Upper lobe of left lung (tissue), 6 donors: Measurements from ENCODE around the gene C11orf65. TPM values are rescaled to one million over a fixed set of nuclear protein-coding genes. Genes with fewer than 3 reads are reported as not detected.
"Not testable (repeated sequence)": the region's sequence is repeated elsewhere in the genome, so short reads cannot be mapped to it uniquely, and the experiment has no call there.

ENCODE experiments used
- ATAC-seq, 2 donors: fragments of 200-7000 bp; cut with Tn5 transposase; one replicate each; pipeline ENCODE4 v1.9.1; 2022; ENCODE audit warnings: mild to moderate bottlenecking in 2 of 2, moderate library complexity in 2 of 2; ENCODE audit not compliant: low FRiP score in 2 of 2
- DNase-seq, 2 donors: peaks; one replicate each; pipeline ENCODE4 v3.0.0-alpha.2; 2019 to 2020
- H3K27ac ChIP-seq, 4 donors: fragments of 200-600 bp; sonication (generic); one replicate each; pipeline ENCODE4 v1.5.1; 2016 to 2019
- H3K27me3 ChIP-seq, 4 donors: fragments of 200-600 bp; sonication (generic); one replicate each; pipeline ENCODE4 v1.5.1; 2017 to 2019
- H3K36me3 ChIP-seq, 4 donors: fragments of 200-600 bp; sonication (generic); one replicate each; pipeline ENCODE4 v1.5.1; 2016 to 2019
- H3K4me1 ChIP-seq, 4 donors: fragments of 200-600 bp; sonication (generic); one replicate each; pipeline ENCODE4 v1.5.1; 2018 to 2019
- H3K4me3 ChIP-seq, 4 donors: fragments of 200-600 bp; sonication (generic); one replicate each; pipeline ENCODE4 v1.5.1; 2017 to 2019; ENCODE audit warnings: mild to moderate bottlenecking in 2 of 4, moderate library complexity in 1 of 4
- H3K9me3 ChIP-seq, 4 donors: fragments of 200-600 bp; sonication (generic); one replicate each; pipeline ENCODE4 v1.5.1; 2018 to 2019
- EP300 ChIP-seq, 4 donors: sonication (generic); formaldehyde crosslinking; IDR thresholded peaks; one replicate each; pipeline ENCODE4 v1.5.1; 2017; ENCODE audit warnings: antibody characterized with exemption in 4 of 4, control low read depth in 2 of 4
- POLR2A ChIP-seq, 4 donors: fragments of 450-650 bp; IDR thresholded peaks; one replicate each; pipeline ENCODE4 v1.5.1; 2016 to 2017; ENCODE audit warnings: antibody characterized with exemption in 4 of 4, mild to moderate bottlenecking in 2 of 4
- POLR2AphosphoS5 ChIP-seq, 2 donors: sonication (generic); formaldehyde crosslinking; IDR thresholded peaks; one replicate each; pipeline ENCODE4 v1.5.1; 2017; ENCODE audit warnings: antibody characterized with exemption in 2 of 2
- WGBS, 2 donors: methylation state at CpG; one replicate each; pipeline ENCODE4 v1.1.5; 2017 to 2018; 5-methylcytosine and 5-hydroxymethylcytosine counted together
- total RNA-seq, 6 donors: library from RNA; depleted of rRNA in 4 of 6; stranded (reverse); fragments of >200 nt in 4 of 6; gene quantifications; one replicate each; pipeline versions ENCODE4 v1.1.0 to v1.2.1, GENCODE V29; 2016 to 2021
- TF ChIP-seq, protein P1 (sequence below), 6 experiments: fragments of 450-650 bp in 4 of 6; fragments of 200-600 bp in 2 of 6; sonication (generic) in 2 of 6; IDR thresholded peaks; one replicate each; pipeline ENCODE4 v1.5.1; 2016 to 2019; ENCODE audit warnings: antibody characterized with exemption in 6 of 6
- donor health status: DM: no; HTN: no; CAD: no; lungs with moderate emphysema.
- donor health status: DM: no; HTN: yes; CAD: no; lungs with severe emphysema.

The C11orf65 gene
- total RNA-seq, 6 donors from 2014 or later: 0.17 to 2.3 (median 1.1) TPM; not detected in 1

DNA sequence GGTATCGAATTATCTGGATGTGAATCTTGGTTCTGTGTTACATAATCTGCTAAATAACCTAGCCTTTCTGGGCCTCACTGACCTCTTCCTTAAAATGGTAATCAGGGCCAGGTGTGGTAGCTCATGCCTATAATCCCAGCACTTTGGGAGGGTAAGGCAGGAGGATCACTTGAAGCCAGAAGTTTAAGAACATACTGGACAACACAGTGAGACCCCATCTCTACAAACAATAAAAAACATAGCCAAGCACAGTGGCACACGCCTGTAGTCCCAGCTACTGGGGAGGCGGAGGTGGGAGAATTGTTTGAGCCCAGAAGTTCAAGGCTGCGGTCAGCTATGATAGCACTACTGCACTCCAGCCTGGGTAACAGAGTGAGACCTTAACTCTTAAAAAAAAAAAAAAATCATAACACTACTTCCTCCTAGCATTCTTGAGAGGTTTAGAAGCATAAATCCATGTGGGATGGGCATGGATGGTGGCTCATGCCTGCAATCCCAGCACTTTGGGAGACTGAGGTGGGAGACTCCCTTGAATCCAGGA is 72.5 kb downstream of the C11orf65 start:
- 89 to 96% methylated on average over 4 of the region's 4 CpGs for WGBS, 2 donors
- Histone ChIP-seq H3K9me3 (no peaks in the 10 kb centered on the region), H3K4me1 (no peaks in the 10 kb centered on the region), H3K36me3 (no peaks in the 10 kb centered on the region), H3K4me3 (no peak overlapping the region), H3K27ac (no peak overlapping the region), H3K27me3 (no peaks in the 10 kb centered on the region)
- DNase-seq (no peak), ATAC-seq (no peak)
- TF ChIP-seq POLR2A (IDR thresholded peaks at IDR 0.05): no peak
- no peak for TF ChIP-seq EP300 (IDR thresholded peaks at IDR 0.05)
- TF ChIP-seq, protein P1, sequence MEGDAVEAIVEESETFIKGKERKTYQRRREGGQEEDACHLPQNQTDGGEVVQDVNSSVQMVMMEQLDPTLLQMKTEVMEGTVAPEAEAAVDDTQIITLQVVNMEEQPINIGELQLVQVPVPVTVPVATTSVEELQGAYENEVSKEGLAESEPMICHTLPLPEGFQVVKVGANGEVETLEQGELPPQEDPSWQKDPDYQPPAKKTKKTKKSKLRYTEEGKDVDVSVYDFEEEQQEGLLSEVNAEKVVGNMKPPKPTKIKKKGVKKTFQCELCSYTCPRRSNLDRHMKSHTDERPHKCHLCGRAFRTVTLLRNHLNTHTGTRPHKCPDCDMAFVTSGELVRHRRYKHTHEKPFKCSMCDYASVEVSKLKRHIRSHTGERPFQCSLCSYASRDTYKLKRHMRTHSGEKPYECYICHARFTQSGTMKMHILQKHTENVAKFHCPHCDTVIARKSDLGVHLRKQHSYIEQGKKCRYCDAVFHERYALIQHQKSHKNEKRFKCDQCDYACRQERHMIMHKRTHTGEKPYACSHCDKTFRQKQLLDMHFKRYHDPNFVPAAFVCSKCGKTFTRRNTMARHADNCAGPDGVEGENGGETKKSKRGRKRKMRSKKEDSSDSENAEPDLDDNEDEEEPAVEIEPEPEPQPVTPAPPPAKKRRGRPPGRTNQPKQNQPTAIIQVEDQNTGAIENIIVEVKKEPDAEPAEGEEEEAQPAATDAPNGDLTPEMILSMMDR (IDR thresholded peaks at IDR 0.05): no peak
- TF ChIP-seq POLR2AphosphoS5 (IDR thresholded peaks at IDR 0.05): no peak

DNA sequence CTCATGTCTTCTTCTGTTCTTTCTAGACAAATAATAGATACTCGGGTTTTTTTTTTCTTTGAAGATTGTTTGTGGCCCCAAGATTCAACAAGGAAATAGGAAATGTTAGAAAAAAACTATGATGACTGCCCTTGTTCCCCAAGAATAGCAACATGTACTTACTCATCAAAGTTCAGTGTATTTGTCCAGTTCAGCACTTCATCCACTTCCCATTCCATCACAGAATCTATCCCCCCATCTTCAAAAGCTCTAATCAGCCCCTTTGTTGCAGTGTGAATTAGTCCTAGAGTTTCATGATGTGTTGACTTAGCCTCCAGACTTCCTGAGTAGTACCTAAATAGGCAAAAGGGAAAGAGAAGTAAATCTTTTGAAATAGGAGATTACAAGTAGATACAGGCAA is 74.3 kb downstream of the C11orf65 start:
- Histone ChIP-seq H3K27me3 (no peaks in the 10 kb centered on the region), H3K36me3 (no peaks in the 10 kb centered on the region), H3K9me3 (no peaks in the 10 kb centered on the region), H3K27ac (no peak overlapping the region), H3K4me3 (no peak overlapping the region), H3K4me1 (no peaks in the 10 kb centered on the region)
- TF ChIP-seq EP300 (IDR thresholded peaks at IDR 0.05) (no peak), POLR2A (IDR thresholded peaks at IDR 0.05) (no peak), POLR2AphosphoS5 (IDR thresholded peaks at IDR 0.05) (no peak)
- TF ChIP-seq, protein P1 (IDR thresholded peaks at IDR 0.05): no peak
- no peak for ATAC-seq
- WGBS, 2 donors: 24 to 38% methylated on average over 1 of the region's 1 CpG
- DNase-seq: no peak

DNA sequence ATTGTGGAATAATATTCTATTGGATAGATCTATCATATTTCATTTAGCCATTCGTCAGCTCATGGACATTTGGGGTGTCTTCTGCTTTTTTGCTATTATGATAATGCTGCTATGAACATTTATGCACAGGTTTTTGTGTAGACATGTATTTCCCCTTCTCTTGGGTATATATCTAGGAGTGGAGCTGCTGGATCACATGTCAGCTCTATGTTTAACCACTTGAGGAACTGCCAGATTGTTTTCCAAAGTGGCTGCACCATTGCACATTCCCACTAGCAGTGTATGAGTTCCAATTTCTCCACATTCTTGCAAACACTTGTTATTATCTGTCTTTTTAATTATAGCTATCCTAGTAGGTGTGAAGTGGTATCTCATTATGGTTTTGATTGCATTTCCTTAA is 75.0 kb downstream of the C11orf65 start:
- H3K4me1 ChIP-seq: no peaks in the 10 kb centered on the region
- TF ChIP-seq POLR2AphosphoS5 (IDR thresholded peaks at IDR 0.05): no peak
- TF ChIP-seq POLR2A (IDR thresholded peaks at IDR 0.05): no peak
- TF ChIP-seq, protein P1 (IDR thresholded peaks at IDR 0.05): no peak
- TF ChIP-seq EP300 (IDR thresholded peaks at IDR 0.05): no peak
- ATAC-seq: no peak

DNA sequence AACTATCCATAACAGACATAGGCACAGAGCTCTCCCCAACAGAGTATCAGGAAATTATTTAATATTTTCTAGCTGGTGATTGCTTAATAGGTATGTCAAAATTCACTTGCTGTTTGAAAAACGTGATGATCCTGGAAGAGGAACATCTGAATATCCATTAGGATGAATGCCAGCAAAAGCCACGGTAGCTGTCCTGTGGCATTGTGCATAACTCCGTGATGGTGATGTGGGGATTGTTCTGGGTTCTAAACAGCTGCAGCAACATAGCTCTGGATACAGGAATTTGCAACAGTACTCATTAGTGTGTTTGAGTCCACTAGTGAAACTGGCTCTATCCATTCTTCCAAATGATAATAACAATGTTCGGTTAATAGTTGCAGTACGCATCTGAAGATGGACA is 78.8 kb downstream of the C11orf65 start:
- no peak overlapping the region for H3K4me3 ChIP-seq
- no peaks in the 10 kb centered on the region for H3K27me3 ChIP-seq
- H3K36me3 ChIP-seq: no peaks in the 10 kb centered on the region
- no peak overlapping the region for H3K27ac ChIP-seq
- 74 to 80% methylated on average over 5 of the region's 5 CpGs for WGBS, 2 donors
- H3K9me3 ChIP-seq: no peaks in the 10 kb centered on the region
- ATAC-seq (no peak), DNase-seq (no peak)
- TF ChIP-seq POLR2A (IDR thresholded peaks at IDR 0.05) (no peak), POLR2AphosphoS5 (IDR thresholded peaks at IDR 0.05) (no peak), EP300 (IDR thresholded peaks at IDR 0.05) (no peak)
- TF ChIP-seq, protein P1 (IDR thresholded peaks at IDR 0.05): no peak
- no peaks in the 10 kb centered on the region for H3K4me1 ChIP-seq

More for the DNA sequence above, 75.0 kb downstream of the C11orf65 start:
- no peaks in the 10 kb centered on the region for H3K9me3 ChIP-seq
- H3K27me3 ChIP-seq: no peaks in the 10 kb centered on the region
- WGBS, 2 donors: 78 to 96% methylated on average over 1 of the region's 1 CpG
- DNase-seq: no peak
- H3K27ac ChIP-seq: no peak overlapping the region
- no peak overlapping the region for H3K4me3 ChIP-seq
- H3K36me3 ChIP-seq: no peaks in the 10 kb centered on the region

DNA sequence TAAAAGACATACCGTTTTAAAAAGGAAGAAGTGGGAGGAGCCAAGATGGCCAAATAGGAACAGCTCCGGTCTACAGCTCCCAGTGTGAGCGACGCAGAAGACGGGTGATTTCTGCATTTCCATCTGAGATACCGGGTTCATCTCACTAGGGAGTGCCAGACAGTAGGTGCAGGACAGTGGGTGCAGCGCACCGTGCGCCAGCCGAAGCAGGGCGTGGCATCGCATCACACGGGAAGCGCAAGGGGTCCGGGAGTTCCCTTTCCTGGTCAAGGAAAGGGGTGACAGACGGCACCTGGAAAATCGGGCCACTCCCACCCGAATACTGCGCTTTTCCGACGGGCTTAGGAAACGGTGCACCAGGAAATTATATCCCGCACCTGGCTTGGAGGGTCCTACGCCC is 93.8 kb downstream of the C11orf65 start:
- H3K4me1 ChIP-seq, H3K4me3 ChIP-seq, H3K27ac ChIP-seq, ATAC-seq, H3K27me3 ChIP-seq, H3K9me3 ChIP-seq, H3K36me3 ChIP-seq: not testable (repeated sequence)
- WGBS, 2 donors: 87 to 96% methylated on average over 21 to 24 of the region's 24 CpGs
- peak in 1 of 2 donors; percentile 53 for DNase-seq
